ENCODE data around the gene BUB3.
A peak's percentile ranks its signal among the peaks of the same experiment; 100 is the strongest.

Gene BUB3

GRCh38 chr10:123150986-123151736 lies 3.0 kb upstream of the BUB3 start:
- no peak for TF ChIP-seq CTCF (IDR thresholded peaks at IDR 0.05; ENCODE audit: extremely low read depth, missing control alignments)
- DNase-seq (ENCODE audit: low spot score), result peak; percentile 56

- no peak for DNase-seq (ENCODE audit: low spot score)
These were observed 2.5 kb upstream of the BUB3 start for GRCh38 chr10:123151737-123152135.

GRCh38 chr10:123153486-123154091 lies 613 bp upstream of the BUB3 start:
- TF ChIP-seq CTCF (IDR thresholded peaks at IDR 0.05; ENCODE audit: extremely low read depth, missing control alignments), result no peak

More at GRCh38 chr10:123151737-123152135, 2.5 kb upstream of the BUB3 start:
- TF ChIP-seq CTCF (IDR thresholded peaks at IDR 0.05; ENCODE audit: extremely low read depth, missing control alignments), result no peak

GRCh38 chr10:123154711-123155505 lies 706 bp downstream of the BUB3 start:
- no peak for TF ChIP-seq CTCF (IDR thresholded peaks at IDR 0.05; ENCODE audit: extremely low read depth, missing control alignments)
- peak; percentile 77 for DNase-seq (ENCODE audit: low spot score)

More at GRCh38 chr10:123153486-123154091, 613 bp upstream of the BUB3 start:
- DNase-seq (ENCODE audit: low spot score), result no peak

GRCh38 chr10:123156078-123156477 lies 1.9 kb downstream of the BUB3 start:
- no peak for DNase-seq (ENCODE audit: low spot score)
- TF ChIP-seq CTCF (IDR thresholded peaks at IDR 0.05; ENCODE audit: extremely low read depth, missing control alignments), result no peak

GRCh38 chr10:123157210-123157609 lies 3.0 kb downstream of the BUB3 start:
- TF ChIP-seq CTCF (IDR thresholded peaks at IDR 0.05; ENCODE audit: extremely low read depth, missing control alignments), result no peak
- no peak for DNase-seq (ENCODE audit: low spot score)

GRCh38 chr10:123158682-123159081 lies 4.5 kb downstream of the BUB3 start:
- TF ChIP-seq CTCF (IDR thresholded peaks at IDR 0.05; ENCODE audit: extremely low read depth, missing control alignments), result no peak
- no peak for DNase-seq (ENCODE audit: low spot score)
